Neural cell (in vitro differentiated cells): ENCODE measurements around the gene ERC2. TPM values are rescaled to one million over a fixed set of nuclear protein-coding genes. Genes with fewer than 3 reads are reported as not detected.

Source experiments
- H2AFZ ChIP-seq: fragments of 200-600, 300-800 bp; sonication (generic), shearing (Covaris generic); 2 replicates; pipeline ENCODE4 v1.6.0; 2014; ENCODE audit warnings: low read depth, mild to moderate bottlenecking, antibody characterized with exemption, low read length, moderate library complexity
- H3F3A ChIP-seq: fragments of 200-600 bp; shearing (Covaris generic); 2 replicates; pipeline ENCODE4 v1.6.1; 2016; ENCODE audit warnings: mild to moderate bottlenecking, moderate library complexity, mixed read lengths, antibody characterized with exemption, low read length; ENCODE audit not compliant: insufficient read depth, poor library complexity, severe bottlenecking
- H3K27ac ChIP-seq: fragments of 200-600, 300-800 bp; sonication (generic), shearing (Covaris generic); 2 replicates; pipeline ENCODE4 v1.5.1; 2014; ENCODE audit warnings: mild to moderate bottlenecking, low read length, moderate library complexity
- H3K27me3 ChIP-seq: fragments of 300-800, 200-600 bp; sonication (generic), shearing (Covaris generic); 2 replicates; pipeline ENCODE4 v1.6.0; 2014; ENCODE audit warnings: mild to moderate bottlenecking, low read depth, low read length, moderate library complexity; ENCODE audit not compliant: insufficient read depth
- H3K36me3 ChIP-seq: fragments of 300-800, 200-600 bp; sonication (generic), shearing (Covaris generic); 2 replicates; pipeline ENCODE4 v1.5.1; 2014; ENCODE audit warnings: mild to moderate bottlenecking, antibody characterized with exemption, low read length, moderate library complexity; ENCODE audit not compliant: insufficient read depth
- H3K4me2 ChIP-seq: fragments of 300-800, 200-600 bp; sonication (generic), shearing (Covaris generic); 2 replicates; pipeline ENCODE4 v1.6.0; 2014; ENCODE audit warnings: mild to moderate bottlenecking, low read length
- H3K4me3 ChIP-seq: fragments of 300-800, 200-600 bp; sonication (generic), shearing (Covaris generic); 2 replicates; pipeline ENCODE4 v1.5.1; 2014; ENCODE audit warnings: mild to moderate bottlenecking, low read length, moderate library complexity
- H3K79me2 ChIP-seq: fragments of 200-600 bp; shearing (Covaris generic); replicated peaks from 2 replicates; pipeline ENCODE4 v1.6.0; 2014; ENCODE audit warnings: mild to moderate bottlenecking, low read length, moderate library complexity; ENCODE audit not compliant: insufficient read depth
- H3K9ac ChIP-seq: fragments of 300-800, 200-600 bp; sonication (generic), shearing (Covaris generic); 2 replicates; pipeline ENCODE4 v1.6.1; 2016; ENCODE audit warnings: mild to moderate bottlenecking, low read length, mixed read lengths
- H3K9me2 ChIP-seq: fragments of 200-600 bp; shearing (Covaris generic); 2 replicates; pipeline ENCODE4 v1.6.1; 2016; ENCODE audit warnings: mild to moderate bottlenecking, low read length, mixed read lengths; ENCODE audit not compliant: insufficient read depth
- H3K9me3 ChIP-seq: fragments of 200-600, 300-800 bp; sonication (generic), shearing (Covaris generic); 2 replicates; pipeline ENCODE4 v1.6.1; 2016; ENCODE audit warnings: mild to moderate bottlenecking, mixed run types, low read length, moderate library complexity, mixed read lengths
- H4K20me1 ChIP-seq: fragments of 200-600 bp; shearing (Covaris generic); 2 replicates; pipeline ENCODE4 v1.6.1; 2016; ENCODE audit warnings: mild to moderate bottlenecking, mixed run types; ENCODE audit not compliant: insufficient read depth
- CTCF ChIP-seq: fragments of 450-650 bp; IDR thresholded peaks from 2 replicates; pipeline ENCODE4 v1.5.1; 2014; ENCODE audit warnings: antibody characterized with exemption, mild to moderate bottlenecking, moderate library complexity; ENCODE audit not compliant: poor library complexity, severe bottlenecking
- EP300 ChIP-seq: fragments of 450-650 bp; conservative IDR thresholded peaks from 2 replicates; pipeline ENCODE4 v1.6.1; 2014; ENCODE audit warnings: antibody characterized with exemption, mild to moderate bottlenecking, moderate library complexity; ENCODE audit not compliant: poor library complexity, severe bottlenecking
- EZH2 ChIP-seq: fragments of 200-600, 300-800 bp; shearing (Covaris generic), sonication (generic); IDR thresholded peaks from 2 replicates; pipeline ENCODE4 v1.6.1; 2014; ENCODE audit warnings: antibody characterized with exemption, low read length, borderline replicate concordance, mild to moderate bottlenecking; ENCODE audit not compliant: insufficient read depth, poor library complexity, severe bottlenecking
- MXI1 ChIP-seq: fragments of 450-650 bp; conservative IDR thresholded peaks from 2 replicates; pipeline ENCODE4 v1.6.1; 2014; ENCODE audit warnings: antibody characterized with exemption, mild to moderate bottlenecking; ENCODE audit not compliant: poor library complexity, severe bottlenecking
- POLR2AphosphoS5 ChIP-seq: IDR thresholded peaks from 2 replicates; pipeline ENCODE4 v1.6.1; 2012
- RAD21 ChIP-seq: fragments of 450-650 bp; conservative IDR thresholded peaks from 2 replicates; pipeline ENCODE4 v1.6.1; 2014; ENCODE audit warnings: antibody characterized with exemption, mild to moderate bottlenecking, moderate library complexity
- SMC3 ChIP-seq: fragments of 450-650 bp; conservative IDR thresholded peaks from 2 replicates; pipeline ENCODE4 v1.6.1; 2014; ENCODE audit warnings: antibody characterized with exemption, mild to moderate bottlenecking, moderate library complexity; ENCODE audit not compliant: poor library complexity
- TAF1 ChIP-seq: IDR thresholded peaks from 2 replicates; pipeline ENCODE4 v1.6.1; 2012; ENCODE audit warnings: low read depth
- polyA plus RNA-seq: library from polyadenylated mRNA; depleted of rRNA; stranded (reverse); fragments of >200 nt; gene quantifications from 2 replicates; pipeline ENCODE4 v1.2.3, GENCODE V29; 2014
- TF ChIP-seq, protein P1 (sequence below): IDR thresholded peaks from 2 replicates; pipeline ENCODE4 v1.6.1; 2012; ENCODE audit warnings: borderline replicate concordance

The ERC2 gene
- polyA plus RNA-seq, 1 donor from 2014 or later = 60.4 TPM

- H3K9me3 ChIP-seq = no peaks in the 10 kb centered on the region
- no peak overlapping the region for H3K9ac ChIP-seq
- H2AFZ ChIP-seq = no peak overlapping the region
- no peaks in the 10 kb centered on the region for H3K79me2 ChIP-seq
- no peak overlapping the region for H3K4me2 ChIP-seq
- H3K27ac ChIP-seq = no peak overlapping the region
- no peak overlapping the region for H3K4me3 ChIP-seq
- no peaks in the 10 kb centered on the region for H4K20me1 ChIP-seq
- no peaks in the 10 kb centered on the region for H3K36me3 ChIP-seq
- TF ChIP-seq CTCF (no peak), POLR2AphosphoS5 (no peak), RAD21 (no peak), MXI1 (no peak), EP300 (no peak), EZH2 (no peak), TAF1 (no peak), SMC3 (no peak)
- TF ChIP-seq, protein P1, sequence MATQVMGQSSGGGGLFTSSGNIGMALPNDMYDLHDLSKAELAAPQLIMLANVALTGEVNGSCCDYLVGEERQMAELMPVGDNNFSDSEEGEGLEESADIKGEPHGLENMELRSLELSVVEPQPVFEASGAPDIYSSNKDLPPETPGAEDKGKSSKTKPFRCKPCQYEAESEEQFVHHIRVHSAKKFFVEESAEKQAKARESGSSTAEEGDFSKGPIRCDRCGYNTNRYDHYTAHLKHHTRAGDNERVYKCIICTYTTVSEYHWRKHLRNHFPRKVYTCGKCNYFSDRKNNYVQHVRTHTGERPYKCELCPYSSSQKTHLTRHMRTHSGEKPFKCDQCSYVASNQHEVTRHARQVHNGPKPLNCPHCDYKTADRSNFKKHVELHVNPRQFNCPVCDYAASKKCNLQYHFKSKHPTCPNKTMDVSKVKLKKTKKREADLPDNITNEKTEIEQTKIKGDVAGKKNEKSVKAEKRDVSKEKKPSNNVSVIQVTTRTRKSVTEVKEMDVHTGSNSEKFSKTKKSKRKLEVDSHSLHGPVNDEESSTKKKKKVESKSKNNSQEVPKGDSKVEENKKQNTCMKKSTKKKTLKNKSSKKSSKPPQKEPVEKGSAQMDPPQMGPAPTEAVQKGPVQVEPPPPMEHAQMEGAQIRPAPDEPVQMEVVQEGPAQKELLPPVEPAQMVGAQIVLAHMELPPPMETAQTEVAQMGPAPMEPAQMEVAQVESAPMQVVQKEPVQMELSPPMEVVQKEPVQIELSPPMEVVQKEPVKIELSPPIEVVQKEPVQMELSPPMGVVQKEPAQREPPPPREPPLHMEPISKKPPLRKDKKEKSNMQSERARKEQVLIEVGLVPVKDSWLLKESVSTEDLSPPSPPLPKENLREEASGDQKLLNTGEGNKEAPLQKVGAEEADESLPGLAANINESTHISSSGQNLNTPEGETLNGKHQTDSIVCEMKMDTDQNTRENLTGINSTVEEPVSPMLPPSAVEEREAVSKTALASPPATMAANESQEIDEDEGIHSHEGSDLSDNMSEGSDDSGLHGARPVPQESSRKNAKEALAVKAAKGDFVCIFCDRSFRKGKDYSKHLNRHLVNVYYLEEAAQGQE = no peak
- H3K9me2 ChIP-seq = no peaks in the 10 kb centered on the region
- H3F3A ChIP-seq = no peaks in the 10 kb centered on the region
- H3K27me3 ChIP-seq = no peaks in the 10 kb centered on the region
These were observed 284.7 kb downstream of the ERC2 start for GRCh38 chr3:56183529-56183928.

DNA sequence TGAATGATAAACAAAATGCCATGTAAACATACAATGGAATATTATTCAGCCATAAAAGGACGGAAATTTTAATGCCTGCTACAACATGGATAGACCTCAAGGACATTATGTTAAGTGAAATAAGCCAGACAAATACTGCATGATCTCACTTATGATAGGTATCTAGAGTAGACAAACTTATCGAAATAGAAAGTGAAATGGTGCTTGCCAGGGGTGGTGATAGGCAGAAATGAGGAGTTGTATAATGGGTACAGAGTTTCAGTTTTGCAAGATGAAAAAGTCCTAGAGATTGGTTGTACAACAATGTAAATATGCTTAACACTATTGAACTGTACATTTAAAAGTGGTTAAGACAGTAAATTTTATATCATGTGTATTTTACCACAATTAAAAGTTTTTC, 287.8 kb downstream of the ERC2 start:
- no peak overlapping the region for H3K27ac ChIP-seq
- TF ChIP-seq POLR2AphosphoS5 = no peak
- TF ChIP-seq TAF1 = no peak
- no peak for TF ChIP-seq EP300
- TF ChIP-seq CTCF = no peak
- no peak for TF ChIP-seq RAD21
- no peak for TF ChIP-seq MXI1
- TF ChIP-seq, protein P1 = no peak
- TF ChIP-seq EZH2 = no peak
- no peak for TF ChIP-seq SMC3

More for the DNA sequence above, 287.8 kb downstream of the ERC2 start:
- Histone ChIP-seq H3K4me3 (no peak overlapping the region), H3K79me2 (no peaks in the 10 kb centered on the region), H3K36me3 (no peaks in the 10 kb centered on the region), H4K20me1 (no peaks in the 10 kb centered on the region), H3K9me3 (no peaks in the 10 kb centered on the region), H3K4me2 (no peak overlapping the region), H3K9me2 (no peaks in the 10 kb centered on the region), H3F3A (no peaks in the 10 kb centered on the region), H3K9ac (no peak overlapping the region), H3K27me3 (no peaks in the 10 kb centered on the region), H2AFZ (no peak overlapping the region)
